ENCODE results near the gene NAXD.

DNA sequence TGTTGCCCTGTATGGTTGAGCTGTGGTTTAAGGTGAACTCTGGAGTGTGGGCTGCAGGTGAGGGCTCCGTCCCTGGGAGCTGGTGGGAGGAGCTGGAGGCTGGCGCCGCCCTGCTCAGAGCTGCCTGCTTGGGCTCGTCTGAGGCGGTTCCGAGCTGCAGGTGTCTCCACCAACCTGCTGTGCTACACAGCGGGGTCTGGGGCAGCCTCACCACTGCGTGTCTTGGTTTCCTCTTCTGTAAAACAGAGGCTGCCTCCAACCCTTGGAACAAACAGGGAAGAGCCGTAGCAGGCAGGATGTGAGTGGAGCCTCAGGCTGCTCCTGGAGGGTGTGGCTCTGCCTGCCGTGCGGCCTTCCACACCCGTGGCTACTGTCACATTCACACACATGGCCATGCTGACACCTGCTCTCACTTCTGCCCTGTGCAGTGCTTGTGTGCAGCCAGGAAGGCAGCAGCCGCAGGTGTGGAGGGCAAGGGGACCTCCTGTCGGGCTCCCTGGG is 21.4 kb downstream of the NAXD start:
- TF ChIP-seq POLR2AphosphoS5 (IDR thresholded peaks at IDR 0.05; ENCODE audit: low read depth, low read length), result no peak
- no peak for TF ChIP-seq CTCF (IDR thresholded peaks at IDR 0.05)
- TF ChIP-seq TCF7L2 (IDR thresholded peaks at IDR 0.05; ENCODE audit: low read depth, low read length), result no peak

All from Panc1 (cell line).